Calu3 (cell line): Measurements from ENCODE around the gene TMEM121. TPM values are rescaled to one million over a fixed set of nuclear protein-coding genes. Genes with fewer than 3 reads are reported as not detected.
A peak's percentile ranks its signal among the peaks of the same experiment; 100 is the strongest.

ENCODE experiments used
- BruUV-seq: library from RNA; stranded (reverse); fragments of 400-500 nt; replicated peaks from 2 replicates; lab custom pipeline; 2021; lab: Mats Ljungman, UMichigan
- CTCF ChIA-PET: fragments of 300-600 bp; sonication (Branson Sonifier 250); formaldehyde crosslinking; loops from one replicate; lab custom pipeline; 2022; ENCODE audit warnings: antibody characterized with exemption; lab: Charles Lee
- DNase-seq: peaks from one replicate; pipeline ENCODE4 v3.0.0; 2022
- H3K27ac Mint-ChIP-seq: one replicate; pipeline ENCODE4 v1.8.0; 2022; ENCODE audit warnings: mixed read lengths; ENCODE audit not compliant: unreplicated experiment
- H3K27me3 Mint-ChIP-seq: one replicate; pipeline ENCODE4 v1.8.0; 2022; ENCODE audit warnings: mixed read lengths; ENCODE audit not compliant: unreplicated experiment
- H3K36me3 Mint-ChIP-seq: one replicate; pipeline ENCODE4 v1.8.0; 2022; ENCODE audit warnings: mild to moderate bottlenecking, moderate library complexity, mixed read lengths; ENCODE audit not compliant: insufficient read depth, unreplicated experiment
- H3K4me1 Mint-ChIP-seq: one replicate; pipeline ENCODE4 v1.8.0; 2022; ENCODE audit warnings: mild to moderate bottlenecking, low read depth, mixed read lengths; ENCODE audit not compliant: unreplicated experiment
- H3K4me3 Mint-ChIP-seq: one replicate; pipeline ENCODE4 v1.8.0; 2022; ENCODE audit warnings: mild to moderate bottlenecking, low read depth, moderate library complexity, mixed read lengths; ENCODE audit not compliant: unreplicated experiment
- H3K9me3 Mint-ChIP-seq: one replicate; pipeline ENCODE4 v1.8.0; 2022; ENCODE audit warnings: low read depth, mixed read lengths; ENCODE audit not compliant: unreplicated experiment
- intact Hi-C: fragments of 100-400 bp; cut with micrococcal nuclease; formaldehyde crosslinking; loops from one replicate; pipeline ENCODE4 v1.10.0; 2022; ENCODE audit not compliant: unreplicated experiment
- total RNA-seq: library from RNA; stranded (reverse); gene quantifications from 2 replicates; pipeline ENCODE4 v1.2.3, GENCODE V29; 2022
- TF ChIP-seq, protein P1 (sequence below): fragments of 200-600 bp; IDR thresholded peaks from one replicate; pipeline ENCODE4 v1.8.0; 2022; ENCODE audit warnings: antibody characterized with exemption; ENCODE audit not compliant: unreplicated experiment

TMEM121 gene
- total RNA-seq, 1 experiment from 2014 or later: 0.38 TPM

GRCh38 chr14:105480807-105481801, 45.3 kb upstream of the TMEM121 start:
- Mint-ChIP-seq H3K27me3 (no peaks in the 10 kb centered on the region), H3K4me3 (peak overlapping the region; percentile 55), H3K4me1 (peaks cover 38% of the 10 kb centered on the region), H3K27ac (peak overlapping the region; percentile 91), H3K36me3 (peaks cover 57% of the 10 kb centered on the region), H3K9me3 (no peaks in the 10 kb centered on the region)
- CTCF ChIA-PET: interaction anchor here (0.6 to 1.8 kb wide), 10 partner anchors 9 to 180 kb away, joined by 3 to 43 read pairs (median 4); partner anchors contain the start of gene TEDC1
- DNase-seq: peak; percentile 95
- TF ChIP-seq, protein P1, sequence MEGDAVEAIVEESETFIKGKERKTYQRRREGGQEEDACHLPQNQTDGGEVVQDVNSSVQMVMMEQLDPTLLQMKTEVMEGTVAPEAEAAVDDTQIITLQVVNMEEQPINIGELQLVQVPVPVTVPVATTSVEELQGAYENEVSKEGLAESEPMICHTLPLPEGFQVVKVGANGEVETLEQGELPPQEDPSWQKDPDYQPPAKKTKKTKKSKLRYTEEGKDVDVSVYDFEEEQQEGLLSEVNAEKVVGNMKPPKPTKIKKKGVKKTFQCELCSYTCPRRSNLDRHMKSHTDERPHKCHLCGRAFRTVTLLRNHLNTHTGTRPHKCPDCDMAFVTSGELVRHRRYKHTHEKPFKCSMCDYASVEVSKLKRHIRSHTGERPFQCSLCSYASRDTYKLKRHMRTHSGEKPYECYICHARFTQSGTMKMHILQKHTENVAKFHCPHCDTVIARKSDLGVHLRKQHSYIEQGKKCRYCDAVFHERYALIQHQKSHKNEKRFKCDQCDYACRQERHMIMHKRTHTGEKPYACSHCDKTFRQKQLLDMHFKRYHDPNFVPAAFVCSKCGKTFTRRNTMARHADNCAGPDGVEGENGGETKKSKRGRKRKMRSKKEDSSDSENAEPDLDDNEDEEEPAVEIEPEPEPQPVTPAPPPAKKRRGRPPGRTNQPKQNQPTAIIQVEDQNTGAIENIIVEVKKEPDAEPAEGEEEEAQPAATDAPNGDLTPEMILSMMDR: peak; percentile 88
- intact Hi-C loops: no loop called here
- BruUV-seq: TSS peak; percentile 86

DNA sequence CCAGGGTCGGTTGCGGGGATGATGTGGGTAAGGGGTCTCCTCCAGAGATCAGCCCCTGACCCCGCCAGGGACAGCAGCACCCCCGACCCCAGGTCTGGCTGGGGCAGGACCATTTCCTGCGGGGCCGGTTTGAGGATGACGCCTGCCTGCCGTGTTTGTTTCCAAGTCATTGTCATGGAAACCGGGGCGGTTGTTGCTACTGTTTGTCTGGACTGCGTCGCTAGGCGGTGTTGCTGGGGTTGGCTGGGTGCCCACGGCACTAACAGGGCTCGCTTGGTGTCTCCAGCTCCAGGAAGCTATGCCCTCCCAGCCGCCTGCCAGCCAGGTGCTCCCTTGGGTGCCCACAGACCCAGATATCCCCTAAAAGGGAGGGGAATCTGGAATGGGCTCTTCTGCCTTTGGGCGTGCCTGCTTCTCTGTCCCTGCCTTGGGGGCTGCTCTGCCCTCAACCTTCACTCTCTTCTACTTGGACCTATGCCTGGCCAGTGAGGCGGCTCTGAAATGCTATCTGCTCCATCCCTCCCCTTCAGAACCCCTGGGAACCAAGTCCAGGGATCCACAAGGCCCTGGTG, 44.4 kb upstream of the TMEM121 start:
- intact Hi-C loops: no loop called here
- TF ChIP-seq, protein P1: no peak
- Mint-ChIP-seq H3K27ac (peak overlapping the region; percentile 91), H3K4me3 (peak overlapping the region; percentile 55), H3K9me3 (no peaks in the 10 kb centered on the region), H3K4me1 (peaks cover 36% of the 10 kb centered on the region), H3K36me3 (peaks cover 49% of the 10 kb centered on the region), H3K27me3 (no peaks in the 10 kb centered on the region)
- BruUV-seq: TSS peak; percentile 63
- CTCF ChIA-PET: interaction anchor here (1.4 to 1.8 kb wide), 3 partner anchors 8 to 46 kb away, joined by 4 to 43 read pairs (median 6); partner anchors contain the start of gene TEDC1
- peak; percentile 97 for DNase-seq

DNA sequence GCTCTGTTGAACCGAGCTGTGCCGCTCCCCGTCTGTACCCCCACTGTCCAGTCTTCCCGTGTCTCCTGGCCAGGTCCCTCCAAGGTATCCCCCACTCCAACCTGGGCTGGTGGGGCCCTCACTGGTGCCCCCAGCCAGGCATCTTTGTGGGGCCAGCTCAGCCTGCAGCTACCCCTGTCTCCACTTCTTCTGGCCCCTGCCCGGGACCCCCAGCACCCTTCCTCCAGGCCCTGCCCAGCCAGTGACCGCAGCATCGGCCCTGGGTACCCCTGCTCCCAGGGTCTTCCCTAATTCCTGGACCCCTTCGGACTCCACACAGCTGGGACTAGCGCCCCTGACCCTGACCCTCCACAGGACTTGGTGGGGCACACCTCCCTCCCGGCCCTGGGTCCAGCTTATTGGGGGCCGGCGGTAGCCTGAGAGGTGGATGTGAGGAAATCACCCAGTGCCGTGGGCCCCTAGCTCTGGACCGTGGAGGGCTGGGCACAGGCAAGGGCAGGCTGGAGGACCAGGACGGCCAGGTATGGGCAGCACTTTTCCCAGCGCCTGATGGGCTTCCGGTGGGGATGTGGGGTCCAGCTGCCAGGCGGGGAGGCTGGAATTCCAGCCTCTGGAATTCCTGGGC, 43.8 kb upstream of the TMEM121 start:
- BruUV-seq: no TSS peak
- peak overlapping the region; percentile 91 for H3K27ac Mint-ChIP-seq
- peaks cover 30% of the 10 kb centered on the region for H3K4me1 Mint-ChIP-seq
- H3K27me3 Mint-ChIP-seq: no peaks in the 10 kb centered on the region
- peak overlapping the region; percentile 55 for H3K4me3 Mint-ChIP-seq
- CTCF ChIA-PET: no interaction called here
- peaks cover 43% of the 10 kb centered on the region for H3K36me3 Mint-ChIP-seq
- H3K9me3 Mint-ChIP-seq: no peaks in the 10 kb centered on the region
- no peak for DNase-seq
- TF ChIP-seq, protein P1: no peak
- intact Hi-C loops: no loop called here
